ENCODE measurements around the gene LBX2. TPM values are rescaled to one million over a fixed set of nuclear protein-coding genes. Genes with fewer than 3 reads are reported as not detected.
"Not testable (repeated sequence)": the region's sequence is repeated elsewhere in the genome, so short reads cannot be mapped to it uniquely, and the experiment has no call there.

LBX2 gene
- total and polyA plus RNA-seq, 2 experiments from 2014 or later: 0.80 TPM; not detected in 1

DNA sequence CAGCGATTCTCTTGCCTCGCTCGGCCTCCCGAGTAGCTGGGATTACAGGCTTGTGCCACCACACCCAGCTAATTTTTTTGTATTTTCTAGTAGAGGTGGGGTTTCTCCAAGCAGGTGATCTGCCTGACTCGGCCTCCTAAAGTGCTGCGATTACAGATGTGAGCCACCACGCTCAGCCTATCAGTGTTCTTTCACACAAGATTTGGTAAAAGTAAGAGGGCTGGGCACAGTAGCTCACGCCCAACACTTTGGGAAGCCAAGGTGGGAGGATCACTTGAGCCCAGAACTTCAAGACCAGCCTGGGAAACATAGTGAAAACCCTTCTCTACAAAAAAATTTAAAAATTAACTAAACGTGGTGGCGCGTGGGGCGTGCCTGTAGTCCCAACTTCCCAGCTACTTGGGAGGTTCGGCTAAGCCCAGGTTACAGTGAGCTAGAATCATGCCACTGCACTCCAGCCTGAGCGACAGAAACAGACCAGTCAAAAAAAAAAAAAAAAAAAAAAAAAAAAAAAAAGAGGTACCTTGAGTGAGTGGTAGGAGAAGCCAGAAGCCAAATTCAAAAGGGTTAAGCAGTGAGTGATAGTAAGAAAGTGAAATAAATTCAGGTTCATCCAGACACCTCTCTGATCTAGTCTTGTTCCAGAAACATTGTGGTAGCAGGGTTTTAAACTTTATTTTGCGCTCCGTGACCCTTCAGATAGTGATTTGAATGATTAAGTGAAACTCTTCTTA is 27.9 kb downstream of the LBX2 start:
- H3K9me3 ChIP-seq (ENCODE audit: low read depth): no peaks in the 10 kb centered on the region
- H3K4me1 ChIP-seq (ENCODE audit: low read depth): peaks cover 12% of the 10 kb centered on the region
- H3K4me3 ChIP-seq: peak overlapping the region; percentile 40
- peak overlapping the region; percentile 84 for H3K27ac ChIP-seq
- TF ChIP-seq, protein P1, sequence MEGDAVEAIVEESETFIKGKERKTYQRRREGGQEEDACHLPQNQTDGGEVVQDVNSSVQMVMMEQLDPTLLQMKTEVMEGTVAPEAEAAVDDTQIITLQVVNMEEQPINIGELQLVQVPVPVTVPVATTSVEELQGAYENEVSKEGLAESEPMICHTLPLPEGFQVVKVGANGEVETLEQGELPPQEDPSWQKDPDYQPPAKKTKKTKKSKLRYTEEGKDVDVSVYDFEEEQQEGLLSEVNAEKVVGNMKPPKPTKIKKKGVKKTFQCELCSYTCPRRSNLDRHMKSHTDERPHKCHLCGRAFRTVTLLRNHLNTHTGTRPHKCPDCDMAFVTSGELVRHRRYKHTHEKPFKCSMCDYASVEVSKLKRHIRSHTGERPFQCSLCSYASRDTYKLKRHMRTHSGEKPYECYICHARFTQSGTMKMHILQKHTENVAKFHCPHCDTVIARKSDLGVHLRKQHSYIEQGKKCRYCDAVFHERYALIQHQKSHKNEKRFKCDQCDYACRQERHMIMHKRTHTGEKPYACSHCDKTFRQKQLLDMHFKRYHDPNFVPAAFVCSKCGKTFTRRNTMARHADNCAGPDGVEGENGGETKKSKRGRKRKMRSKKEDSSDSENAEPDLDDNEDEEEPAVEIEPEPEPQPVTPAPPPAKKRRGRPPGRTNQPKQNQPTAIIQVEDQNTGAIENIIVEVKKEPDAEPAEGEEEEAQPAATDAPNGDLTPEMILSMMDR (IDR thresholded peaks at IDR 0.05; ENCODE audit: low read depth, low read length): no peak
- peak in 1 of 2 donors; percentile 7 for DNase-seq (ENCODE audit: low read depth in 1 of 2, low spot score in 1 of 2)
- no peaks in the 10 kb centered on the region for H3K27me3 ChIP-seq
- H3K36me3 ChIP-seq: peaks cover 4% of the 10 kb centered on the region

DNA sequence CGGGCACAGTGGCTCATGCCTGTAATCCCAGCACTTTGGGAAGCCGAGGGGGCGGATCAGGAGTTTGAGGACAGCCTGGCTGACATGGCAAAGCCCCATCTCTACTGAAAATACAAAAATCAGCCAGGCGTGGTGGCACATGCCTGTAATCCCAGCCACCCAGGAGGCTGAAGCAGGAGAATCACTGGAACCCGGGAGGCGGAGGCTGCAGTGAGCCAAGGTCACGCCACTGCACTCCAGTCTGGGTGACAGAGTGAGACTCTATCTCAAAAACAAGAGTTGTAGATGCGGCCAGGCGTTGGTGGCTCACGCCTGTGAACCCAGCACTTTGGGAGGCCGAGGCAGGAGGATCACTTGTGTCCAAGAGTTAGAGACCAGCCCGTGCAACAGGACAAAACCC is 28.7 kb downstream of the LBX2 start:
- H3K27me3 ChIP-seq; DNase-seq (ENCODE audit: low read depth in 1 of 2, low spot score in 1 of 2); H3K27ac ChIP-seq; H3K36me3 ChIP-seq; H3K4me3 ChIP-seq; H3K9me3 ChIP-seq (ENCODE audit: low read depth): not testable (repeated sequence)
- peaks cover 12% of the 10 kb centered on the region for H3K4me1 ChIP-seq (ENCODE audit: low read depth)

DNA sequence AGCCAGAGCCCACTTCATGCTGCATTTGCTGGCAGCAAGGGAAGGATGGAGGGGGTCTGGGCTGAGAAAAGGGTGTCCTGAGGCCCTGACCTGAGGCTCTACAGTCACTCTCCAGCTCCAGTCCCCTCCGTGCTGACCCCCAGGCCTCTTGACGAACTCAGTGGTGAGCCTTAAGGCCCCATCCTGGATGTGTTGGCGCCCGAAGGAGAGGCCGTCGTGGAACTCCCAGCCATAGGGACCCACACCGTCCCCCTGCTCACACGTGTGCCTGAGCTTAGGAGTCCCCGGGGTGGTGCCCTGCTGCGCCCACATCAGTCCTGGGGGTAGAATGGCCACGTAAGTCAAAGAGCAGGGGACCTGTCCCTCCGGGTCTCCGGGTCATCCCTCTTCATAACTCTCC is 35.0 kb downstream of the LBX2 start:
- peak overlapping the region; percentile 49 for H3K4me3 ChIP-seq
- no peak for DNase-seq (ENCODE audit: low read depth in 1 of 2, low spot score in 1 of 2)
- H3K36me3 ChIP-seq: peaks cover 9% of the 10 kb centered on the region
- no peaks in the 10 kb centered on the region for H3K27me3 ChIP-seq
- no peaks in the 10 kb centered on the region for H3K4me1 ChIP-seq (ENCODE audit: low read depth)
- H3K9me3 ChIP-seq (ENCODE audit: low read depth): no peaks in the 10 kb centered on the region
- TF ChIP-seq, protein P1 (IDR thresholded peaks at IDR 0.05; ENCODE audit: low read depth, low read length): no peak
- H3K27ac ChIP-seq: peak overlapping the region; percentile 41

DNA sequence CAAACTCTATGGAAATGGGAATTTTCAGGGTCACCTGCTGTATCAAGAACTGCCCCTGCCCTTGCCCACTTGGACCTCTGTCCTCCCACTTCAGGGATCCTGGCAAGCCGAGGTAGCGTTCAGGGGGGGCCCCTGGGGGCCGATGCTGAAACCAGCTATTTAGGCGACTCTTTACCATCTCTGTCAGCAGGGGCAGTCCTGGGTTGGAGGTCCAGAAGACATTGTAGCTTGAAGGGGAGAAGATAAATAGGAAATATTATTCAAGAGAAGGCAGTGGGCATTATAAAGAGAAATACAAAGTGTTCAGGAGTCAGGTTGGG is 36.7 kb downstream of the LBX2 start:
- Histone ChIP-seq H3K9me3 (ENCODE audit: low read depth) (no peaks in the 10 kb centered on the region), H3K36me3 (peaks cover 9% of the 10 kb centered on the region), H3K27ac (no peak overlapping the region), H3K27me3 (no peaks in the 10 kb centered on the region), H3K4me1 (ENCODE audit: low read depth) (no peaks in the 10 kb centered on the region), H3K4me3 (no peak overlapping the region)
- TF ChIP-seq, protein P1 (IDR thresholded peaks at IDR 0.05; ENCODE audit: low read depth, low read length): no peak
- no peak for DNase-seq (ENCODE audit: low read depth in 1 of 2, low spot score in 1 of 2)

DNA sequence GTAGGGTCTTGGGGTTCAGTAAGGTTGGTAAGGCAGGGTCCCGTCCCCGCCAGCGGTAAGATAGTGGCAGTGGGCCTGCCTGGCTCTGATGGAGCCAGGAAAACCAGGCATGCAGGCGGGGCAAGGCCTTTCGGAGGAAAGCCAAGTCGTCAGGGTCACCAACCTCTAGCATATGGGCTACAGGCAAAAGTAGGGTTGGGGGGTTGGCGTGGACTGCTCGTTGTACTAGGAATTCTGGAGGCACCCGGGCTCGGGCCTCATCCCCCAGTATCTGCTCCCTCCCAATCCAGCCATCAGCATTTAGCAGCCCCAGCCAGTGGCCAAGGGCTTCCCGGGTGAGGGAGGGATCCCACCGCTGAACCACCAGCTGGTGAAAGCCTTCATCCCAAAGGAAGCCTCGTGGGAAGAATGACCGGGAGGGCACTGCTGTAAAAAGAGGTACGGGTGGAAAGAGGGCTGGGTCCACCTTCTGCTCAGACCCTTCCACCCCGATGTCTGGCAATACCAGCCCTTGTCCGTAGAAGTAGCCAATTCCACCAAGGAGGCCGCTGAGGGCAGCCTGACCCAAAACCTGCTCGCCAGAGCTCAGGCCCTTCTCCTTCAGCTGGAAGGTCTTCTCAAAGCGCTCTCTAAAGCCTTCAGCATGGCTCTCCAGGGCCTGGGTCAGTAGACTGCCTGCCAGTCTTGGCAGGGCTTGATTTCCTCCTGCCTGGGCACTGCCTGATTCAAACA is 37.2 kb downstream of the LBX2 start:
- H3K4me1 ChIP-seq (ENCODE audit: low read depth): no peaks in the 10 kb centered on the region
- H3K4me3 ChIP-seq: no peak overlapping the region
- H3K9me3 ChIP-seq (ENCODE audit: low read depth): no peaks in the 10 kb centered on the region
- H3K36me3 ChIP-seq: peaks cover 9% of the 10 kb centered on the region
- H3K27me3 ChIP-seq: no peaks in the 10 kb centered on the region
- no peak overlapping the region for H3K27ac ChIP-seq
- no peak for DNase-seq (ENCODE audit: low read depth in 1 of 2, low spot score in 1 of 2)
- TF ChIP-seq, protein P1 (IDR thresholded peaks at IDR 0.05; ENCODE audit: low read depth, low read length): no peak

Data from cardiac muscle cell (in vitro differentiated cells and primary cell).